Astrocyte (in vitro differentiated cells and primary cell): ENCODE data around the gene PRSS57. TPM values are rescaled to one million over a fixed set of nuclear protein-coding genes. Genes with fewer than 3 reads are reported as not detected.

Experiments
- DNase-seq: peaks from one replicate; pipeline ENCODE4 v3.0.0-alpha.2; 2010; ENCODE audit warnings: low read depth
- FAIRE-seq: peaks from 2 replicates; lab custom pipeline; 2011; peaks lifted over from hg19 to GRCh38; lab: Jason Lieb, UNC
- H2AFZ ChIP-seq: 2 replicates; pipeline ENCODE4 v1.6.0; 2012; ENCODE audit warnings: low read depth, low read length, inconsistent platforms
- H3K27ac ChIP-seq: 2 replicates; pipeline ENCODE4 v1.5.1; 2011; ENCODE audit warnings: low read depth, low read length, inconsistent platforms
- H3K27me3 ChIP-seq: 2 replicates; pipeline ENCODE4 v1.6.0; 2011; ENCODE audit warnings: low read length, inconsistent platforms; ENCODE audit not compliant: insufficient read depth
- H3K36me3 ChIP-seq: 2 replicates; pipeline ENCODE4 v1.5.1; 2011; ENCODE audit warnings: low read length, inconsistent platforms; ENCODE audit not compliant: insufficient read depth
- H3K4me1 ChIP-seq: 2 replicates; pipeline ENCODE4 v1.5.1; 2011; ENCODE audit warnings: low read length, inconsistent platforms; ENCODE audit not compliant: insufficient read depth
- H3K4me2 ChIP-seq: 2 replicates; pipeline ENCODE4 v1.6.0; 2012; ENCODE audit warnings: low read length, inconsistent platforms
- H3K4me3 ChIP-seq: 2 replicates; pipeline ENCODE4 v1.5.1; 2011; ENCODE audit warnings: low read depth, mild to moderate bottlenecking, low read length, inconsistent platforms; ENCODE audit not compliant: insufficient read depth
- H3K79me2 ChIP-seq: 2 replicates; pipeline ENCODE4 v1.6.0; 2012; ENCODE audit warnings: mild to moderate bottlenecking, low read length, inconsistent platforms; ENCODE audit not compliant: insufficient read depth
- H3K9ac ChIP-seq: 2 replicates; pipeline ENCODE4 v1.6.0; 2012; ENCODE audit warnings: mild to moderate bottlenecking, low read length, inconsistent platforms
- H3K9me3 ChIP-seq: 2 replicates; pipeline ENCODE4 v1.5.1; 2012; ENCODE audit warnings: low read depth, mild to moderate bottlenecking, low read length, inconsistent platforms; ENCODE audit not compliant: insufficient read depth
- H4K20me1 ChIP-seq: 2 replicates; pipeline ENCODE4 v1.6.0; 2012; ENCODE audit warnings: low read length, inconsistent platforms; ENCODE audit not compliant: insufficient read depth
- H3K27ac Mint-ChIP-seq: one replicate; pipeline ENCODE4 v1.8.0; 2021; ENCODE audit warnings: mild to moderate bottlenecking, mixed read lengths; ENCODE audit not compliant: unreplicated experiment
- H3K27me3 Mint-ChIP-seq: one replicate; pipeline ENCODE4 v1.8.0; 2021; ENCODE audit warnings: low read depth, mixed read lengths; ENCODE audit not compliant: unreplicated experiment
- H3K36me3 Mint-ChIP-seq: one replicate; pipeline ENCODE4 v1.8.0; 2021; ENCODE audit warnings: low read depth, mixed read lengths; ENCODE audit not compliant: unreplicated experiment
- H3K4me1 Mint-ChIP-seq: one replicate; pipeline ENCODE4 v1.8.0; 2021; ENCODE audit warnings: low read depth, mixed read lengths; ENCODE audit not compliant: unreplicated experiment
- H3K4me3 Mint-ChIP-seq: one replicate; pipeline ENCODE4 v1.8.0; 2021; ENCODE audit warnings: mild to moderate bottlenecking, moderate library complexity, mixed read lengths; ENCODE audit not compliant: unreplicated experiment
- H3K9me3 Mint-ChIP-seq: one replicate; pipeline ENCODE4 v1.8.0; 2021; ENCODE audit warnings: mild to moderate bottlenecking, mixed read lengths; ENCODE audit not compliant: unreplicated experiment
- EZH2 ChIP-seq: IDR thresholded peaks from 2 replicates; pipeline ENCODE4 v1.6.1; 2012; ENCODE audit warnings: mild to moderate bottlenecking, low read length, inconsistent platforms; ENCODE audit not compliant: insufficient read depth
- total RNA-seq: library from RNA; stranded (reverse); gene quantifications from 2 replicates; pipeline ENCODE4 v1.2.1, GENCODE V29; 2021
- TF ChIP-seq, protein P1 (sequence below): IDR thresholded peaks from 2 replicates; pipeline ENCODE4 v1.5.1; 2011; ENCODE audit warnings: low read depth, mild to moderate bottlenecking, inconsistent platforms, low read length, moderate library complexity; ENCODE audit not compliant: insufficient read depth

The PRSS57 gene
- total RNA-seq, 1 donor from 2014 or later, result not detected

DNA sequence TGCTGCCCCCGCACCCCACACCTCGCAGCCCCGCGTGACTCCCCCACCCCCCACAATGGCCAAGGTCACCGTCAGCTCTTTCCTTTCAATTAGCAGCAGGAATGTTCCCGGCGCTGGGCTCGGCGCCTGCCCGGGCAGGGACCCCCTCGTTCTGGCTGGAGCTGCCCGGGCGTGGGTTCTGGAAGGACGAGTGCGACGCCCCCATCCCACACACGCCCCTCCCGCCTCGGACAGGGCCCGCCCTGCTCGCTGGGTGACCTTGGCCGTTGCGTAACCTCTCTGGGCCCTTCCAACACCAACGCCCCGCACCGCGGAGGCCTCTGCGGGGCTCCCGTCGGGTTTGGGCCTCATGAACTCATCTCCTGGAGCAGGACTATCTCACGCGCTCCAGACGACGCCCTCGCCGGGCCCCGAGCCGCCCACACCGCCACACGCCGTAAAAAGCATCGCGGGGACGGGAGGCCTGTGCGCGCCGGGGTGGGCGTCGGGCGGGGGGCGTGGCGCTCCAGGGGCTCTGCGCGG is 23.8 kb upstream of the PRSS57 start:
- Histone ChIP-seq H3K27me3 (no peaks in the 10 kb centered on the region), H3K4me1 (no peaks in the 10 kb centered on the region), H3K4me3 (no peak overlapping the region), H3K27ac (no peak overlapping the region), H3K9me3 (peaks cover 7% of the 10 kb centered on the region), H3K4me2 (peak overlapping the region; percentile 11), H3K79me2 (no peaks in the 10 kb centered on the region), H4K20me1 (peaks cover 26% of the 10 kb centered on the region), H3K36me3 (no peaks in the 10 kb centered on the region), H2AFZ (no peak overlapping the region), H3K9ac (no peak overlapping the region)
- H3K4me3 Mint-ChIP-seq, result no peak overlapping the region
- no peak for TF ChIP-seq EZH2
- TF ChIP-seq, protein P1, sequence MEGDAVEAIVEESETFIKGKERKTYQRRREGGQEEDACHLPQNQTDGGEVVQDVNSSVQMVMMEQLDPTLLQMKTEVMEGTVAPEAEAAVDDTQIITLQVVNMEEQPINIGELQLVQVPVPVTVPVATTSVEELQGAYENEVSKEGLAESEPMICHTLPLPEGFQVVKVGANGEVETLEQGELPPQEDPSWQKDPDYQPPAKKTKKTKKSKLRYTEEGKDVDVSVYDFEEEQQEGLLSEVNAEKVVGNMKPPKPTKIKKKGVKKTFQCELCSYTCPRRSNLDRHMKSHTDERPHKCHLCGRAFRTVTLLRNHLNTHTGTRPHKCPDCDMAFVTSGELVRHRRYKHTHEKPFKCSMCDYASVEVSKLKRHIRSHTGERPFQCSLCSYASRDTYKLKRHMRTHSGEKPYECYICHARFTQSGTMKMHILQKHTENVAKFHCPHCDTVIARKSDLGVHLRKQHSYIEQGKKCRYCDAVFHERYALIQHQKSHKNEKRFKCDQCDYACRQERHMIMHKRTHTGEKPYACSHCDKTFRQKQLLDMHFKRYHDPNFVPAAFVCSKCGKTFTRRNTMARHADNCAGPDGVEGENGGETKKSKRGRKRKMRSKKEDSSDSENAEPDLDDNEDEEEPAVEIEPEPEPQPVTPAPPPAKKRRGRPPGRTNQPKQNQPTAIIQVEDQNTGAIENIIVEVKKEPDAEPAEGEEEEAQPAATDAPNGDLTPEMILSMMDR, result no peak
- peaks cover 7% of the 10 kb centered on the region for H3K9me3 Mint-ChIP-seq
- H3K27me3 Mint-ChIP-seq, result no peaks in the 10 kb centered on the region
- no peak overlapping the region for H3K27ac Mint-ChIP-seq
- FAIRE-seq (no peak), DNase-seq (no peak)
- peaks cover 5% of the 10 kb centered on the region for H3K36me3 Mint-ChIP-seq
- no peaks in the 10 kb centered on the region for H3K4me1 Mint-ChIP-seq

DNA sequence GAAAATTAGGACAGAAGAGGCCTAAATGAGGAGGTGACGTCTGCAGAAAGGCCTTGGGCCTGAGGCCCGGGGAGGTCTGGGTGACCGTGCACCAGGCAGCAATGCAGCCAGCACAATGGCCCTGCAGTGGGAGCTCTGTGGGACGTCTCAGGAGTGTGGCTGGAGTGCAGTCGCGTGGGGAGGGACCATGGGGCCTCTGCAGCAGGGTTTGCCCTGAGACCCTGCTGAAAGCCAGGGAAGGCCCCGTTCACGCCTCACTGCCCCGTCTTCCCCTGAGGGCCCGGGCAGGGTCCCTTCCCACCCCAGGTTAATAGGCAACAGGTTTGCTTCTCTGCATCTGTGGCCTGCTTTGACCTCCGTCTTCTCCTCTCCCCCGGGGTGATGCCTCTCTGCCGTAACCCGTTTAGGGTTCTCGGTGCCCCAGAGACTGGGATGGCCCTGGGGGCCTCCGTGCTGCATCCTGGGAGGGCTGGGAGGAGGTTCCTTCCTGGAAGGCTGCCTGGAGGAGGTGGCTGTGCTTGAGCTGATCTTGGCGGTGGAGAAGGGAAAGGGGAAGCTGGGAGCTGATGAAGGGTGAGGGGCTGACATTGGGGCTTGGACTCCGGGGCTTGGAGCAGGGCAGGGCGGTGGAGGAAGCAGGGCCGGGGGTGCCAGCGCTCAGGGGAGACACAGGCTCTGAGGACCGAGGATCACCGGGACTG is 23.1 kb upstream of the PRSS57 start:
- no peak for FAIRE-seq

More for the DNA sequence above, 23.1 kb upstream of the PRSS57 start:
- H4K20me1 ChIP-seq, result peaks cover 23% of the 10 kb centered on the region
- no peaks in the 10 kb centered on the region for H3K36me3 ChIP-seq
- Mint-ChIP-seq H3K9me3 (peaks cover 6% of the 10 kb centered on the region), H3K4me1 (no peaks in the 10 kb centered on the region), H3K27me3 (no peaks in the 10 kb centered on the region), H3K4me3 (no peak overlapping the region), H3K36me3 (peaks cover 5% of the 10 kb centered on the region), H3K27ac (no peak overlapping the region)
- no peak overlapping the region for H3K9ac ChIP-seq
- peaks cover 7% of the 10 kb centered on the region for H3K9me3 ChIP-seq
- no peak overlapping the region for H3K27ac ChIP-seq
- no peak overlapping the region for H3K4me3 ChIP-seq
- no peak overlapping the region for H2AFZ ChIP-seq
- no peaks in the 10 kb centered on the region for H3K27me3 ChIP-seq
- H3K79me2 ChIP-seq, result peaks cover 2% of the 10 kb centered on the region
- no peak overlapping the region for H3K4me2 ChIP-seq
- TF ChIP-seq, protein P1, result no peak
- no peak for TF ChIP-seq EZH2
- DNase-seq, result no peak
- no peaks in the 10 kb centered on the region for H3K4me1 ChIP-seq
